Neural cell (in vitro differentiated cells): ENCODE measurements around the gene SUN5.

ENCODE experiments used
- CTCF ChIP-seq: fragments of 450-650 bp; IDR thresholded peaks from 2 replicates; pipeline ENCODE4 v1.5.1; 2014; ENCODE audit warnings: antibody characterized with exemption, mild to moderate bottlenecking, moderate library complexity; ENCODE audit not compliant: poor library complexity, severe bottlenecking
- EZH2 ChIP-seq: fragments of 200-600, 300-800 bp; shearing (Covaris generic), sonication (generic); IDR thresholded peaks from 2 replicates; pipeline ENCODE4 v1.6.1; 2014; ENCODE audit warnings: antibody characterized with exemption, low read length, borderline replicate concordance, mild to moderate bottlenecking; ENCODE audit not compliant: insufficient read depth, poor library complexity, severe bottlenecking
- TF ChIP-seq, protein P1 (sequence below): IDR thresholded peaks from 2 replicates; pipeline ENCODE4 v1.6.1; 2012; ENCODE audit warnings: borderline replicate concordance

DNA sequence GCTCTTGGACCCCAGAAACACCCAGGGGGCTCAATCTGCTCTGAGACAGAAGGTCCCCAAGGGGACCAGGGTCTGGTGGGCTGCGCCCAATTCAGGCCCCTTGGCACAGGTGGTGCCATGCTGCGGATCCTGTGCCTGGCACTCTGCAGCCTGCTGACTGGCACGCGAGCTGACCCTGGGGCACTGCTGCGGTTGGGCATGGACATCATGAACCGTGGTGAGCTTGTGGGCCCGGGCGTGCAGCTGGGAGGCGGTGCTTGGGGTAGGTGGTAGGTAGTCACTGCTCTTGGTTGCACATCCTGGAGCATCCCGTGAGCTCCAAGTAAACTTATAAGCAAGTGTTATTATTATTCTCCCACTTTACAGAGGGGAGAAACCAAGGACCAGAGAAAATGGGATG is 27.3 kb upstream of the SUN5 start, which contains the start of gene BPIFB6:
- TF ChIP-seq, protein P1, sequence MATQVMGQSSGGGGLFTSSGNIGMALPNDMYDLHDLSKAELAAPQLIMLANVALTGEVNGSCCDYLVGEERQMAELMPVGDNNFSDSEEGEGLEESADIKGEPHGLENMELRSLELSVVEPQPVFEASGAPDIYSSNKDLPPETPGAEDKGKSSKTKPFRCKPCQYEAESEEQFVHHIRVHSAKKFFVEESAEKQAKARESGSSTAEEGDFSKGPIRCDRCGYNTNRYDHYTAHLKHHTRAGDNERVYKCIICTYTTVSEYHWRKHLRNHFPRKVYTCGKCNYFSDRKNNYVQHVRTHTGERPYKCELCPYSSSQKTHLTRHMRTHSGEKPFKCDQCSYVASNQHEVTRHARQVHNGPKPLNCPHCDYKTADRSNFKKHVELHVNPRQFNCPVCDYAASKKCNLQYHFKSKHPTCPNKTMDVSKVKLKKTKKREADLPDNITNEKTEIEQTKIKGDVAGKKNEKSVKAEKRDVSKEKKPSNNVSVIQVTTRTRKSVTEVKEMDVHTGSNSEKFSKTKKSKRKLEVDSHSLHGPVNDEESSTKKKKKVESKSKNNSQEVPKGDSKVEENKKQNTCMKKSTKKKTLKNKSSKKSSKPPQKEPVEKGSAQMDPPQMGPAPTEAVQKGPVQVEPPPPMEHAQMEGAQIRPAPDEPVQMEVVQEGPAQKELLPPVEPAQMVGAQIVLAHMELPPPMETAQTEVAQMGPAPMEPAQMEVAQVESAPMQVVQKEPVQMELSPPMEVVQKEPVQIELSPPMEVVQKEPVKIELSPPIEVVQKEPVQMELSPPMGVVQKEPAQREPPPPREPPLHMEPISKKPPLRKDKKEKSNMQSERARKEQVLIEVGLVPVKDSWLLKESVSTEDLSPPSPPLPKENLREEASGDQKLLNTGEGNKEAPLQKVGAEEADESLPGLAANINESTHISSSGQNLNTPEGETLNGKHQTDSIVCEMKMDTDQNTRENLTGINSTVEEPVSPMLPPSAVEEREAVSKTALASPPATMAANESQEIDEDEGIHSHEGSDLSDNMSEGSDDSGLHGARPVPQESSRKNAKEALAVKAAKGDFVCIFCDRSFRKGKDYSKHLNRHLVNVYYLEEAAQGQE: no peak
- TF ChIP-seq CTCF (no peak), EZH2 (no peak)
